ENCODE data around the gene ST3GAL2. TPM values are rescaled to one million over a fixed set of nuclear protein-coding genes. Genes with fewer than 3 reads are reported as not detected.

ST3GAL2 gene
- total RNA-seq, 1 donor from 2014 or later: 57.4 TPM

DNA sequence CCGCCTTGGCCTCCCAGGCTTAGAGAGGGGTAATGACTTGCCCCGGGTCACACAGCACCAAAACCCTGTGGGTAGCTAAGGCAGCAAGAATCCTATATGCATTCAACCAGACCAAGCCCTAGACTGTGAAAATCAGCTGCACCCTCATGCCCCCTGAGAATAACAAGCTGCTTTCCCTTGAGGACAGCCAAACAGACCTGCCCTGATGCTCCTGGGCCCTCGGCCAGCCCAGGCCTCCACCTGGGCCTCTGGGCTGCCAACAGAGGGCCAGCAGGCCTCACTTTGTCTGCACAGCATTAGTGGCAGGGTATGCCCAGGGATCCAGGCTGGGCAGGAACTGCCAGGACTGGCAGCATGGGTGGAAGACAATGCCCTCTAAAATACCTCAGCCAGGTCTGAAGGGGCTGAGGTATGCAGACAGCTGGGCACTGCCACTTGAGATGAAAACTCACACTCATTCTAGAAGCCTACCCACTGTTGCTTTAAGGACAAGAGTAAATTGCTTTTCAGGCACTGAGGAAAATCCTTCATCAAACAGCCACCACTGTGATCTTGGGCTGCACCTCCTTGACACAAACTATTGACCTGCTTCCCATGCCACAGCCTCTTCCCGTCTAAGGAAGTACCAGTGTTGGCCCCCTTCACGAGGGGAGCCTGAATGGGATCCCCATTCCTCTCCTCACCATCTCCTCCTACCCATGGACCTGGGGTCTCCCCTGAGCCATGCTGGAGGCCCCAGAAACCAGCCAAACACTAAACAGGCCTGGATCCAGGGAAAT, 8.8 kb downstream of the ST3GAL2 start:
- ATAC-seq (ENCODE audit: low read depth) (peak; percentile 51), DNase-seq (peak; percentile 60)
- ChIA-PET CTCF (interaction anchor here (0.6 to 1.4 kb wide), 4 partner anchors 24 to 98 kb away, joined by 3 to 5 read pairs (median 4); partner anchors contain the start of genes COG4 and SF3B3), POLR2A (interaction anchor here (0.9 to 5.0 kb wide), 11 partner anchors 9 to 141 kb away, joined by 4 to 68 read pairs (median 9); partner anchors contain the start of genes AARS1, COG4, DDX19A and FCSK)
- H3K27ac Mint-ChIP-seq: peak overlapping the region; percentile 97
- intact Hi-C loops (cut with micrococcal nuclease): loop anchor here (1.0 to 2.0 kb wide), 3 partner anchors 14 to 93 kb away; partner anchors contain the start of genes COG4 and SF3B3
- TF ChIP-seq, protein P1, sequence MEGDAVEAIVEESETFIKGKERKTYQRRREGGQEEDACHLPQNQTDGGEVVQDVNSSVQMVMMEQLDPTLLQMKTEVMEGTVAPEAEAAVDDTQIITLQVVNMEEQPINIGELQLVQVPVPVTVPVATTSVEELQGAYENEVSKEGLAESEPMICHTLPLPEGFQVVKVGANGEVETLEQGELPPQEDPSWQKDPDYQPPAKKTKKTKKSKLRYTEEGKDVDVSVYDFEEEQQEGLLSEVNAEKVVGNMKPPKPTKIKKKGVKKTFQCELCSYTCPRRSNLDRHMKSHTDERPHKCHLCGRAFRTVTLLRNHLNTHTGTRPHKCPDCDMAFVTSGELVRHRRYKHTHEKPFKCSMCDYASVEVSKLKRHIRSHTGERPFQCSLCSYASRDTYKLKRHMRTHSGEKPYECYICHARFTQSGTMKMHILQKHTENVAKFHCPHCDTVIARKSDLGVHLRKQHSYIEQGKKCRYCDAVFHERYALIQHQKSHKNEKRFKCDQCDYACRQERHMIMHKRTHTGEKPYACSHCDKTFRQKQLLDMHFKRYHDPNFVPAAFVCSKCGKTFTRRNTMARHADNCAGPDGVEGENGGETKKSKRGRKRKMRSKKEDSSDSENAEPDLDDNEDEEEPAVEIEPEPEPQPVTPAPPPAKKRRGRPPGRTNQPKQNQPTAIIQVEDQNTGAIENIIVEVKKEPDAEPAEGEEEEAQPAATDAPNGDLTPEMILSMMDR (IDR thresholded peaks at IDR 0.05): no peak
- H3K4me1 Mint-ChIP-seq: peaks cover 83% of the 10 kb centered on the region
- H3K27me3 Mint-ChIP-seq: no peaks in the 10 kb centered on the region
- H3K9me3 Mint-ChIP-seq: no peaks in the 10 kb centered on the region
- peaks cover 11% of the 10 kb centered on the region for H3K36me3 Mint-ChIP-seq (ENCODE audit: low read depth)
- H3K4me3 Mint-ChIP-seq: peak overlapping the region; percentile 61

DNA sequence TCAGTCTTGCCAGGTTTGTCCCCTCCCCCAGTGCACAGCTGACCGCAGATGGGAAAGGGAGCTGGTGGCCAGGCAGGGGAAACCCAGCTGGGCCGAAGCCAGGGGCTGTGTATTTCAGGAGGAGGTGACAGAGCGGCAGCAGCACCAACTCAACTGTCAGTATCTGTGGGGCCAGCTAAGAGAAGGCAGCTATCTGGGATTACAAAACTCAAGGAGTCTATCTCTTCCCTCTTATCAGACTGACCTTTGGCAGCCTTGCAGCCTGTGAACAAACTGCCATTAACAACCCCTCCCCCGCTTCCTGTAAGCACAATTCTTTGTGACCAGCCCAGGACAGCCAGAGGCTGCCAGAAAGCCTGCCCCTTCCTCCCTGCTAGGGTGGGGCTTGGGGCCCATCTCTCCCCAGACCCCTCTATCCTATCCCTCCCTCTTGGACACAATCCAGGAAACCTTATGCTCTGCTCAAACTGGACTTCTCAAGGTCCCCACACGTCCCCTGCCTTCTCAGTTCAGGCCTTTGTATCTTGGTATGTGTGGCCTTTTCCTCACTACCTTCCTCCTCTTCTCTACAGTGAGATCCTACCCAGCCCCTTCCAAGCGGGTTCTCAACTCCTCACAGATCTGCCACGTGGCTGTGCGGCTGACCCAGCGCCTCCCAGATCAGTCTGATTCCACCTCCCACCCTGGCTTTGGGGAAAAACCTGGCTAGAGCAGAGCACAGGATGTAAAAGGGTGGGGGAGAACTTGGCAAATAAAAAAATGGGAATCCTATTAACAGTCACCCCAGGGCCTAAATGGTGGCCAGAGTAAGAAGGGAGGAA, 10.5 kb downstream of the ST3GAL2 start:
- Mint-ChIP-seq H3K36me3 (ENCODE audit: low read depth) (peaks cover 11% of the 10 kb centered on the region), H3K27me3 (no peaks in the 10 kb centered on the region), H3K4me3 (peak overlapping the region; percentile 61), H3K27ac (peak overlapping the region; percentile 81), H3K4me1 (peaks cover 71% of the 10 kb centered on the region), H3K9me3 (no peaks in the 10 kb centered on the region)
- intact Hi-C loops (cut with micrococcal nuclease): no loop called here
- DNase-seq (no peak), ATAC-seq (ENCODE audit: low read depth) (no peak)
- ChIA-PET POLR2A (interaction anchor here (0.6 to 1.3 kb wide), 8 partner anchors 9 to 1390 kb away, joined by 3 to 9 read pairs (median 4); no protein-coding TSS in a partner anchor), CTCF (no interaction called here)
- TF ChIP-seq, protein P1 (IDR thresholded peaks at IDR 0.05): no peak

- H3K4me1 Mint-ChIP-seq: peaks cover 68% of the 10 kb centered on the region
These were observed 11.1 kb downstream of the ST3GAL2 start for GRCh38 chr16:70427786-70428177.

GRCh38 chr16:70422543-70422942, 16.4 kb downstream of the ST3GAL2 start:
- no peak for ATAC-seq (ENCODE audit: low read depth)
- ChIA-PET POLR2A (interaction anchor here (1.7 kb wide), 1 partner anchor 10 kb away, joined by 5 read pairs; no protein-coding TSS in a partner anchor), CTCF (no interaction called here)
- peaks cover 15% of the 10 kb centered on the region for H3K36me3 Mint-ChIP-seq (ENCODE audit: low read depth)
- no peak overlapping the region for H3K27ac Mint-ChIP-seq
- H3K9me3 Mint-ChIP-seq: no peaks in the 10 kb centered on the region
- intact Hi-C loops (cut with micrococcal nuclease): no loop called here
- H3K27me3 Mint-ChIP-seq: no peaks in the 10 kb centered on the region
- H3K4me3 Mint-ChIP-seq: no peak overlapping the region
- no peak for DNase-seq
- TF ChIP-seq, protein P1 (IDR thresholded peaks at IDR 0.05): no peak
- H3K4me1 Mint-ChIP-seq: peaks cover 59% of the 10 kb centered on the region

More at GRCh38 chr16:70427786-70428177, 11.1 kb downstream of the ST3GAL2 start:
- ChIA-PET CTCF (no interaction called here), POLR2A (interaction anchor here (0.6 to 1.3 kb wide), 10 partner anchors 9 to 1390 kb away, joined by 3 to 11 read pairs (median 4); partner anchors contain the start of gene DDX19B)
- Mint-ChIP-seq H3K36me3 (ENCODE audit: low read depth) (peaks cover 9% of the 10 kb centered on the region), H3K27ac (peak overlapping the region; percentile 81), H3K4me3 (peak overlapping the region; percentile 61), H3K27me3 (no peaks in the 10 kb centered on the region), H3K9me3 (no peaks in the 10 kb centered on the region)
- no peak for DNase-seq
- ATAC-seq (ENCODE audit: low read depth): no peak
- intact Hi-C loops (cut with micrococcal nuclease): no loop called here
- TF ChIP-seq, protein P1 (IDR thresholded peaks at IDR 0.05): no peak

Data from activated B cell treated with CpG ODN at 0.5 μM for 24 hours (primary cell).